ENCODE data around the gene ILRUN.
"Not testable (repeated sequence)": the region's sequence is repeated elsewhere in the genome, so short reads cannot be mapped to it uniquely, and the experiment has no call there.

The ILRUN gene

GRCh38 chr6:34696739-34697543 lies at the start of gene ILRUN:
Gene ILRUN, minus strand, starts transcription at chr6:34696767. Its CDS starts 164 bp downstream, at chr6:34696603.
- DNase-seq: peak; percentile 92

- DNase-seq: no peak
Measured at GRCh38 chr6:34745277-34746103, 48.9 kb upstream of the ILRUN start.

GRCh38 chr6:34744294-34744647 lies 47.7 kb upstream of the ILRUN start:
- not testable (repeated sequence) for DNase-seq

GRCh38 chr6:34743625-34744293 lies 47.2 kb upstream of the ILRUN start:
- DNase-seq: no peak

- no peak for DNase-seq
Measured at GRCh38 chr6:34742094-34742493, 45.5 kb upstream of the ILRUN start.

GRCh38 chr6:34736823-34737222 lies 40.3 kb upstream of the ILRUN start:
- DNase-seq: no peak

- no peak for DNase-seq
Measured at GRCh38 chr6:34731393-34732060, 35.0 kb upstream of the ILRUN start.

GRCh38 chr6:34729631-34730470 lies 33.3 kb upstream of the ILRUN start:
- DNase-seq: peak; percentile 44

GRCh38 chr6:34726055-34726454 lies 29.5 kb upstream of the ILRUN start:
- DNase-seq: no peak

GRCh38 chr6:34723203-34723602 lies 26.6 kb upstream of the ILRUN start:
- no peak for DNase-seq

GRCh38 chr6:34722451-34722850 lies 25.9 kb upstream of the ILRUN start:
- DNase-seq: no peak

GRCh38 chr6:34720160-34720559 lies 23.6 kb upstream of the ILRUN start:
- not testable (repeated sequence) for DNase-seq

- not testable (repeated sequence) for DNase-seq
Measured at GRCh38 chr6:34719646-34720045, 23.1 kb upstream of the ILRUN start.

- no peak for DNase-seq
Measured at GRCh38 chr6:34718976-34719375, 22.4 kb upstream of the ILRUN start.

GRCh38 chr6:34717466-34717865 lies 20.9 kb upstream of the ILRUN start:
- no peak for DNase-seq

- DNase-seq: no peak
Measured at GRCh38 chr6:34714663-34715062, 18.1 kb upstream of the ILRUN start.

- DNase-seq: not testable (repeated sequence)
Measured at GRCh38 chr6:34712881-34713280, 16.3 kb upstream of the ILRUN start.

- DNase-seq: peak; percentile 81
Measured at GRCh38 chr6:34709386-34709785, 12.8 kb upstream of the ILRUN start.

- no peak for DNase-seq
Measured at GRCh38 chr6:34705241-34705640, 8.7 kb upstream of the ILRUN start.

- no peak for DNase-seq
Measured at GRCh38 chr6:34701199-34701598, 4.6 kb upstream of the ILRUN start.

GRCh38 chr6:34697904-34698559 lies 1.5 kb upstream of the ILRUN start:
- DNase-seq: no peak

- no peak for DNase-seq
Measured at GRCh38 chr6:34697544-34697836, 923 bp upstream of the ILRUN start.
